Neural cell (in vitro differentiated cells): ENCODE results near the gene SVOPL. TPM values are rescaled to one million over a fixed set of nuclear protein-coding genes. Genes with fewer than 3 reads are reported as not detected.

Experiments
- H2AFZ ChIP-seq: fragments of 200-600, 300-800 bp; sonication (generic), shearing (Covaris generic); 2 replicates; pipeline ENCODE4 v1.6.0; 2014; ENCODE audit warnings: low read depth, mild to moderate bottlenecking, antibody characterized with exemption, low read length, moderate library complexity
- H3F3A ChIP-seq: fragments of 200-600 bp; shearing (Covaris generic); 2 replicates; pipeline ENCODE4 v1.6.1; 2016; ENCODE audit warnings: mild to moderate bottlenecking, moderate library complexity, mixed read lengths, antibody characterized with exemption, low read length; ENCODE audit not compliant: insufficient read depth, poor library complexity, severe bottlenecking
- H3K27ac ChIP-seq: fragments of 200-600, 300-800 bp; sonication (generic), shearing (Covaris generic); 2 replicates; pipeline ENCODE4 v1.5.1; 2014; ENCODE audit warnings: mild to moderate bottlenecking, low read length, moderate library complexity
- H3K27me3 ChIP-seq: fragments of 300-800, 200-600 bp; sonication (generic), shearing (Covaris generic); 2 replicates; pipeline ENCODE4 v1.6.0; 2014; ENCODE audit warnings: mild to moderate bottlenecking, low read depth, low read length, moderate library complexity; ENCODE audit not compliant: insufficient read depth
- H3K36me3 ChIP-seq: fragments of 300-800, 200-600 bp; sonication (generic), shearing (Covaris generic); 2 replicates; pipeline ENCODE4 v1.5.1; 2014; ENCODE audit warnings: mild to moderate bottlenecking, antibody characterized with exemption, low read length, moderate library complexity; ENCODE audit not compliant: insufficient read depth
- H3K4me2 ChIP-seq: fragments of 300-800, 200-600 bp; sonication (generic), shearing (Covaris generic); 2 replicates; pipeline ENCODE4 v1.6.0; 2014; ENCODE audit warnings: mild to moderate bottlenecking, low read length
- H3K4me3 ChIP-seq: fragments of 300-800, 200-600 bp; sonication (generic), shearing (Covaris generic); 2 replicates; pipeline ENCODE4 v1.5.1; 2014; ENCODE audit warnings: mild to moderate bottlenecking, low read length, moderate library complexity
- H3K79me2 ChIP-seq: fragments of 200-600 bp; shearing (Covaris generic); replicated peaks from 2 replicates; pipeline ENCODE4 v1.6.0; 2014; ENCODE audit warnings: mild to moderate bottlenecking, low read length, moderate library complexity; ENCODE audit not compliant: insufficient read depth
- H3K9ac ChIP-seq: fragments of 300-800, 200-600 bp; sonication (generic), shearing (Covaris generic); 2 replicates; pipeline ENCODE4 v1.6.1; 2016; ENCODE audit warnings: mild to moderate bottlenecking, low read length, mixed read lengths
- H3K9me2 ChIP-seq: fragments of 200-600 bp; shearing (Covaris generic); 2 replicates; pipeline ENCODE4 v1.6.1; 2016; ENCODE audit warnings: mild to moderate bottlenecking, low read length, mixed read lengths; ENCODE audit not compliant: insufficient read depth
- H3K9me3 ChIP-seq: fragments of 200-600, 300-800 bp; sonication (generic), shearing (Covaris generic); 2 replicates; pipeline ENCODE4 v1.6.1; 2016; ENCODE audit warnings: mild to moderate bottlenecking, mixed run types, low read length, moderate library complexity, mixed read lengths
- H4K20me1 ChIP-seq: fragments of 200-600 bp; shearing (Covaris generic); 2 replicates; pipeline ENCODE4 v1.6.1; 2016; ENCODE audit warnings: mild to moderate bottlenecking, mixed run types; ENCODE audit not compliant: insufficient read depth
- EP300 ChIP-seq: fragments of 450-650 bp; conservative IDR thresholded peaks from 2 replicates; pipeline ENCODE4 v1.6.1; 2014; ENCODE audit warnings: antibody characterized with exemption, mild to moderate bottlenecking, moderate library complexity; ENCODE audit not compliant: poor library complexity, severe bottlenecking
- EZH2 ChIP-seq: fragments of 200-600, 300-800 bp; shearing (Covaris generic), sonication (generic); IDR thresholded peaks from 2 replicates; pipeline ENCODE4 v1.6.1; 2014; ENCODE audit warnings: antibody characterized with exemption, low read length, borderline replicate concordance, mild to moderate bottlenecking; ENCODE audit not compliant: insufficient read depth, poor library complexity, severe bottlenecking
- MXI1 ChIP-seq: fragments of 450-650 bp; conservative IDR thresholded peaks from 2 replicates; pipeline ENCODE4 v1.6.1; 2014; ENCODE audit warnings: antibody characterized with exemption, mild to moderate bottlenecking; ENCODE audit not compliant: poor library complexity, severe bottlenecking
- POLR2AphosphoS5 ChIP-seq: IDR thresholded peaks from 2 replicates; pipeline ENCODE4 v1.6.1; 2012
- RAD21 ChIP-seq: fragments of 450-650 bp; conservative IDR thresholded peaks from 2 replicates; pipeline ENCODE4 v1.6.1; 2014; ENCODE audit warnings: antibody characterized with exemption, mild to moderate bottlenecking, moderate library complexity
- REST ChIP-seq: IDR thresholded peaks from 2 replicates; pipeline ENCODE4 v1.6.1; 2012; ENCODE audit warnings: borderline replicate concordance
- SMC3 ChIP-seq: fragments of 450-650 bp; conservative IDR thresholded peaks from 2 replicates; pipeline ENCODE4 v1.6.1; 2014; ENCODE audit warnings: antibody characterized with exemption, mild to moderate bottlenecking, moderate library complexity; ENCODE audit not compliant: poor library complexity
- TAF1 ChIP-seq: IDR thresholded peaks from 2 replicates; pipeline ENCODE4 v1.6.1; 2012; ENCODE audit warnings: low read depth
- polyA minus RNA-seq: library from RNA; depleted of rRNA, polyadenylated mRNA; stranded (reverse); fragments of >200 nt; gene quantifications from 2 replicates; pipeline ENCODE4 v1.2.3, GENCODE V29; 2014
- polyA plus RNA-seq: library from polyadenylated mRNA; depleted of rRNA; stranded (reverse); fragments of >200 nt; gene quantifications from 2 replicates; pipeline ENCODE4 v1.2.3, GENCODE V29; 2014
- TF ChIP-seq, protein P1 (sequence below): fragments of 450-650 bp; IDR thresholded peaks from 2 replicates; pipeline ENCODE4 v1.5.1; 2014; ENCODE audit warnings: antibody characterized with exemption, mild to moderate bottlenecking, moderate library complexity; ENCODE audit not compliant: poor library complexity, severe bottlenecking

Gene SVOPL, protein sequence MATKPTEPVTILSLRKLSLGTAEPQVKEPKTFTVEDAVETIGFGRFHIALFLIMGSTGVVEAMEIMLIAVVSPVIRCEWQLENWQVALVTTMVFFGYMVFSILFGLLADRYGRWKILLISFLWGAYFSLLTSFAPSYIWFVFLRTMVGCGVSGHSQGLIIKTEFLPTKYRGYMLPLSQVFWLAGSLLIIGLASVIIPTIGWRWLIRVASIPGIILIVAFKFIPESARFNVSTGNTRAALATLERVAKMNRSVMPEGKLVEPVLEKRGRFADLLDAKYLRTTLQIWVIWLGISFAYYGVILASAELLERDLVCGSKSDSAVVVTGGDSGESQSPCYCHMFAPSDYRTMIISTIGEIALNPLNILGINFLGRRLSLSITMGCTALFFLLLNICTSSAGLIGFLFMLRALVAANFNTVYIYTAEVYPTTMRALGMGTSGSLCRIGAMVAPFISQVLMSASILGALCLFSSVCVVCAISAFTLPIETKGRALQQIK
- 0.93 and 3.0 TPM in 2 replicates for polyA plus RNA-seq
- 0.58 and 1.7 TPM in 2 replicates for polyA minus RNA-seq

- Histone ChIP-seq H3K79me2 (no peaks in the 10 kb centered on the region), H3F3A (no peaks in the 10 kb centered on the region), H2AFZ (no peak within 1 kb of the TSS), H3K27ac (no peak within 1 kb of the TSS), H4K20me1 (no peaks in the 10 kb centered on the region), H3K4me2 (no peak within 1 kb of the TSS), H3K9me3 (no peaks in the 10 kb centered on the region), H3K9me2 (no peaks in the 10 kb centered on the region), H3K36me3 (no peaks in the 10 kb centered on the region), H3K4me3 (no peak within 1 kb of the TSS), H3K9ac (no peak within 1 kb of the TSS), H3K27me3 (no peaks in the 10 kb centered on the region)
- TF ChIP-seq POLR2AphosphoS5, result no peak
- no peak for TF ChIP-seq EZH2
- TF ChIP-seq REST, result no peak
- TF ChIP-seq EP300, result no peak
- no peak for TF ChIP-seq MXI1
- TF ChIP-seq RAD21, result no peak
- TF ChIP-seq, protein P1, sequence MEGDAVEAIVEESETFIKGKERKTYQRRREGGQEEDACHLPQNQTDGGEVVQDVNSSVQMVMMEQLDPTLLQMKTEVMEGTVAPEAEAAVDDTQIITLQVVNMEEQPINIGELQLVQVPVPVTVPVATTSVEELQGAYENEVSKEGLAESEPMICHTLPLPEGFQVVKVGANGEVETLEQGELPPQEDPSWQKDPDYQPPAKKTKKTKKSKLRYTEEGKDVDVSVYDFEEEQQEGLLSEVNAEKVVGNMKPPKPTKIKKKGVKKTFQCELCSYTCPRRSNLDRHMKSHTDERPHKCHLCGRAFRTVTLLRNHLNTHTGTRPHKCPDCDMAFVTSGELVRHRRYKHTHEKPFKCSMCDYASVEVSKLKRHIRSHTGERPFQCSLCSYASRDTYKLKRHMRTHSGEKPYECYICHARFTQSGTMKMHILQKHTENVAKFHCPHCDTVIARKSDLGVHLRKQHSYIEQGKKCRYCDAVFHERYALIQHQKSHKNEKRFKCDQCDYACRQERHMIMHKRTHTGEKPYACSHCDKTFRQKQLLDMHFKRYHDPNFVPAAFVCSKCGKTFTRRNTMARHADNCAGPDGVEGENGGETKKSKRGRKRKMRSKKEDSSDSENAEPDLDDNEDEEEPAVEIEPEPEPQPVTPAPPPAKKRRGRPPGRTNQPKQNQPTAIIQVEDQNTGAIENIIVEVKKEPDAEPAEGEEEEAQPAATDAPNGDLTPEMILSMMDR, result no peak
- TF ChIP-seq TAF1, result no peak
- no peak for TF ChIP-seq SMC3
Measured at GRCh38 chr7:138700857-138701536, at the start of gene SVOPL. TSS of gene SVOPL (minus strand) at chr7:138701362. CDS start at chr7:138679045, 22,317 bp downstream.

DNA sequence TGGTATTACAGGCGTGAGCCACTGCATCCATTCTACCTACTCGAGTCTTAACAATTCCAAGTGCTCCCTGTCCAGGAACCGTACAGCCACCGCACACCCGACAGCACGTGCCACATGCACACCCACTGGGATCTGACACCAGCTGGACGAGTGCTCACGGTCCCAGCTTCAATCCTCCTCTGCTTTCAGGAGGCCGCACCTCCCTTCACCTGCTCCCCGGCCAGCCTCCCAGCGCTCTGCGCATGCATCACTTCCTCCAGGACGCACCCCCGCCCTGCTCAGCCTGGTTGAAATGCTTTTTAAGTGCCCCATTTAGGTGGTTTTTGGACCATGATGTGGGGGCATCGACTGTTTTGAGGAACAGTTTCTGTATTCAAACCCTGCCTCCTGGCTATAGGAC lies 49.3 kb upstream of the SVOPL start:
- Histone ChIP-seq H3K36me3 (no peaks in the 10 kb centered on the region), H3K4me2 (no peak overlapping the region), H3F3A (no peaks in the 10 kb centered on the region), H4K20me1 (no peaks in the 10 kb centered on the region), H3K9ac (no peak overlapping the region), H3K9me2 (no peaks in the 10 kb centered on the region), H3K79me2 (no peaks in the 10 kb centered on the region), H3K27ac (no peak overlapping the region), H3K27me3 (no peaks in the 10 kb centered on the region), H3K9me3 (no peaks in the 10 kb centered on the region), H2AFZ (no peak overlapping the region), H3K4me3 (no peak overlapping the region)
- no peak for TF ChIP-seq REST
- no peak for TF ChIP-seq TAF1
- no peak for TF ChIP-seq RAD21
- TF ChIP-seq, protein P1, result no peak
- no peak for TF ChIP-seq POLR2AphosphoS5
- TF ChIP-seq SMC3, result no peak
- TF ChIP-seq EP300, result no peak
- TF ChIP-seq MXI1, result no peak
- no peak for TF ChIP-seq EZH2
